ENCODE measurements around the gene PTH2R.

The PTH2R gene

DNA sequence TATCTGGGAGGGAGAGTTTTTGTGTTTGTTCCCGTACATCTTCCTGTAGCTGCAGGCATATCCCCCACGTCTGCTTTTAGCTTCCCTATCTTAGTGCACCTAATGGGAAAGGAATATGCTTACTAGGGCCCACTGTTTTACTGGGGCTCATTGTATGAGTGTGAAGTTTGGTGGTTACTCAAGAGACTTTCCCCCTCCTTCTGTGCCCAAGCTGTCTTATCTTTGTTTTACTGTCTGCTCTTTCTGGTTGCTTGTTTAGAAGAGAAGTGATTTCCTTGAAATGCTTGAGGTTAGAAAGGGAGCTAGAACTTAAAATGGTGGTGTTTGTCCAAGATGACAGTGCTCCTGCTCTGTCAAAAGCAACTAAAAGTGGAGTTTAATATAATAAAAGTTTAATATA is 7.3 kb downstream of the PTH2R start:
- ATAC-seq, result no peak
- TF ChIP-seq PPARA (CRISPR knock-in tag; IDR thresholded peaks at IDR 0.05; ENCODE audit: borderline replicate concordance), result no peak
- TF ChIP-seq SNAI2 (CRISPR knock-in tag; IDR thresholded peaks at IDR 0.05), result no peak
- no peak for TF ChIP-seq BACH2 (CRISPR knock-in tag; IDR thresholded peaks at IDR 0.05; ENCODE audit: borderline replicate concordance)
- no peak for TF ChIP-seq ZFP3 (CRISPR knock-in tag; IDR thresholded peaks at IDR 0.05)
- no peak for TF ChIP-seq ZFP30 (CRISPR knock-in tag; IDR thresholded peaks at IDR 0.05)
- no peak for TF ChIP-seq ISL1 (CRISPR knock-in tag; IDR thresholded peaks at IDR 0.05)
- TF ChIP-seq ESRRG (CRISPR knock-in tag; IDR thresholded peaks at IDR 0.05), result no peak
- no peak for TF ChIP-seq GLIS3 (CRISPR knock-in tag; IDR thresholded peaks at IDR 0.05)
- TF ChIP-seq ZNF8 (CRISPR knock-in tag; IDR thresholded peaks at IDR 0.05), result no peak
- TF ChIP-seq TOX (CRISPR knock-in tag; IDR thresholded peaks at IDR 0.05; ENCODE audit: borderline replicate concordance), result no peak
- TF ChIP-seq ARNTL (CRISPR knock-in tag; IDR thresholded peaks at IDR 0.05; ENCODE audit: borderline replicate concordance, low read depth), result no peak
- no peak for TF ChIP-seq TCF4 (CRISPR knock-in tag; IDR thresholded peaks at IDR 0.05; ENCODE audit: borderline replicate concordance)
- TF ChIP-seq, protein P1, sequence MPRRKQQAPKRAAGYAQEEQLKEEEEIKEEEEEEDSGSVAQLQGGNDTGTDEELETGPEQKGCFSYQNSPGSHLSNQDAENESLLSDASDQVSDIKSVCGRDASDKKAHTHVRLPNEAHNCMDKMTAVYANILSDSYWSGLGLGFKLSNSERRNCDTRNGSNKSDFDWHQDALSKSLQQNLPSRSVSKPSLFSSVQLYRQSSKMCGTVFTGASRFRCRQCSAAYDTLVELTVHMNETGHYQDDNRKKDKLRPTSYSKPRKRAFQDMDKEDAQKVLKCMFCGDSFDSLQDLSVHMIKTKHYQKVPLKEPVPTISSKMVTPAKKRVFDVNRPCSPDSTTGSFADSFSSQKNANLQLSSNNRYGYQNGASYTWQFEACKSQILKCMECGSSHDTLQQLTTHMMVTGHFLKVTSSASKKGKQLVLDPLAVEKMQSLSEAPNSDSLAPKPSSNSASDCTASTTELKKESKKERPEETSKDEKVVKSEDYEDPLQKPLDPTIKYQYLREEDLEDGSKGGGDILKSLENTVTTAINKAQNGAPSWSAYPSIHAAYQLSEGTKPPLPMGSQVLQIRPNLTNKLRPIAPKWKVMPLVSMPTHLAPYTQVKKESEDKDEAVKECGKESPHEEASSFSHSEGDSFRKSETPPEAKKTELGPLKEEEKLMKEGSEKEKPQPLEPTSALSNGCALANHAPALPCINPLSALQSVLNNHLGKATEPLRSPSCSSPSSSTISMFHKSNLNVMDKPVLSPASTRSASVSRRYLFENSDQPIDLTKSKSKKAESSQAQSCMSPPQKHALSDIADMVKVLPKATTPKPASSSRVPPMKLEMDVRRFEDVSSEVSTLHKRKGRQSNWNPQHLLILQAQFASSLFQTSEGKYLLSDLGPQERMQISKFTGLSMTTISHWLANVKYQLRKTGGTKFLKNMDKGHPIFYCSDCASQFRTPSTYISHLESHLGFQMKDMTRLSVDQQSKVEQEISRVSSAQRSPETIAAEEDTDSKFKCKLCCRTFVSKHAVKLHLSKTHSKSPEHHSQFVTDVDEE (CRISPR knock-in tag; IDR thresholded peaks at IDR 0.05), result no peak
- TF ChIP-seq CSDC2 (CRISPR knock-in tag; IDR thresholded peaks at IDR 0.05), result no peak
- TF ChIP-seq OSR1 (CRISPR knock-in tag; IDR thresholded peaks at IDR 0.05), result no peak
- TF ChIP-seq RARB (CRISPR knock-in tag; IDR thresholded peaks at IDR 0.05), result no peak

DNA sequence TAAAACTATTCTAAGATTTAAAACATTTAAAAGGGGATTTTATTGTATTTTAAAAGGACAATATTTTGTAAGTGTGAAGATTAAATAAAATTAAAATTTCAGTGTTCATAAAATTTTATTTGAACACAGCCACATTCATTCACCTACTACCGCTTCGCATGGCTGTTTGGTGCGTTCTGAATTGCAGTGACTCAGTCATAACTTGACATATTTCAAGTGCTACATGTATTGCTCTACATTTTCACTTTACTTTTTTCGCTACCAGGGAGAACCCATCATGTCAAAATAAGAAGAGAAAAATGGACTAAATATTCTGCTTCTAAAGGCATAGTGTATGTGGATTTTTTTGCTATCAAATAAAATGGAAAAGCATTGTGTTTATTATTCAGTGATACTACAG is 8.7 kb downstream of the PTH2R start:
- no peak for TF ChIP-seq GLIS3 (CRISPR knock-in tag; IDR thresholded peaks at IDR 0.05)
- TF ChIP-seq CSDC2 (CRISPR knock-in tag; IDR thresholded peaks at IDR 0.05), result no peak
- TF ChIP-seq, protein P2, sequence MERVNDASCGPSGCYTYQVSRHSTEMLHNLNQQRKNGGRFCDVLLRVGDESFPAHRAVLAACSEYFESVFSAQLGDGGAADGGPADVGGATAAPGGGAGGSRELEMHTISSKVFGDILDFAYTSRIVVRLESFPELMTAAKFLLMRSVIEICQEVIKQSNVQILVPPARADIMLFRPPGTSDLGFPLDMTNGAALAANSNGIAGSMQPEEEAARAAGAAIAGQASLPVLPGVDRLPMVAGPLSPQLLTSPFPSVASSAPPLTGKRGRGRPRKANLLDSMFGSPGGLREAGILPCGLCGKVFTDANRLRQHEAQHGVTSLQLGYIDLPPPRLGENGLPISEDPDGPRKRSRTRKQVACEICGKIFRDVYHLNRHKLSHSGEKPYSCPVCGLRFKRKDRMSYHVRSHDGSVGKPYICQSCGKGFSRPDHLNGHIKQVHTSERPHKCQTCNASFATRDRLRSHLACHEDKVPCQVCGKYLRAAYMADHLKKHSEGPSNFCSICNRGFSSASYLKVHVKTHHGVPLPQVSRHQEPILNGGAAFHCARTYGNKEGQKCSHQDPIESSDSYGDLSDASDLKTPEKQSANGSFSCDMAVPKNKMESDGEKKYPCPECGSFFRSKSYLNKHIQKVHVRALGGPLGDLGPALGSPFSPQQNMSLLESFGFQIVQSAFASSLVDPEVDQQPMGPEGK (CRISPR knock-in tag; IDR thresholded peaks at IDR 0.05; ENCODE audit: borderline replicate concordance), result no peak
- TF ChIP-seq RARB (CRISPR knock-in tag; IDR thresholded peaks at IDR 0.05), result no peak
- TF ChIP-seq ISL1 (CRISPR knock-in tag; IDR thresholded peaks at IDR 0.05), result no peak
- TF ChIP-seq, protein P1 (CRISPR knock-in tag; IDR thresholded peaks at IDR 0.05), result no peak
- TF ChIP-seq, protein P3, sequence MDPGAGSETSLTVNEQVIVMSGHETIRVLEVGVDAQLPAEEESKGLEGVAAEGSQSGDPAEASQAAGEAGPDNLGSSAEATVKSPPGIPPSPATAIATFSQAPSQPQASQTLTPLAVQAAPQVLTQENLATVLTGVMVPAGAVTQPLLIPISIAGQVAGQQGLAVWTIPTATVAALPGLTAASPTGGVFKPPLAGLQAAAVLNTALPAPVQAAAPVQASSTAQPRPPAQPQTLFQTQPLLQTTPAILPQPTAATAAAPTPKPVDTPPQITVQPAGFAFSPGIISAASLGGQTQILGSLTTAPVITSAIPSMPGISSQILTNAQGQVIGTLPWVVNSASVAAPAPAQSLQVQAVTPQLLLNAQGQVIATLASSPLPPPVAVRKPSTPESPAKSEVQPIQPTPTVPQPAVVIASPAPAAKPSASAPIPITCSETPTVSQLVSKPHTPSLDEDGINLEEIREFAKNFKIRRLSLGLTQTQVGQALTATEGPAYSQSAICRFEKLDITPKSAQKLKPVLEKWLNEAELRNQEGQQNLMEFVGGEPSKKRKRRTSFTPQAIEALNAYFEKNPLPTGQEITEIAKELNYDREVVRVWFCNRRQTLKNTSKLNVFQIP (CRISPR knock-in tag; IDR thresholded peaks at IDR 0.05; ENCODE audit: borderline replicate concordance, low read depth), result no peak
- no peak for TF ChIP-seq ZC3H10 (CRISPR knock-in tag; IDR thresholded peaks at IDR 0.05)
- TF ChIP-seq, protein P4, sequence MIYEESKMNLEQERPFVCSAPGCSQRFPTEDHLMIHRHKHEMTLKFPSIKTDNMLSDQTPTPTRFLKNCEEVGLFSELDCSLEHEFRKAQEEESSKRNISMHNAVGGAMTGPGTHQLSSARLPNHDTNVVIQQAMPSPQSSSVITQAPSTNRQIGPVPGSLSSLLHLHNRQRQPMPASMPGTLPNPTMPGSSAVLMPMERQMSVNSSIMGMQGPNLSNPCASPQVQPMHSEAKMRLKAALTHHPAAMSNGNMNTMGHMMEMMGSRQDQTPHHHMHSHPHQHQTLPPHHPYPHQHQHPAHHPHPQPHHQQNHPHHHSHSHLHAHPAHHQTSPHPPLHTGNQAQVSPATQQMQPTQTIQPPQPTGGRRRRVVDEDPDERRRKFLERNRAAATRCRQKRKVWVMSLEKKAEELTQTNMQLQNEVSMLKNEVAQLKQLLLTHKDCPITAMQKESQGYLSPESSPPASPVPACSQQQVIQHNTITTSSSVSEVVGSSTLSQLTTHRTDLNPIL (CRISPR knock-in tag; IDR thresholded peaks at IDR 0.05; ENCODE audit: low read depth), result no peak
- TF ChIP-seq ZNF70 (CRISPR knock-in tag; IDR thresholded peaks at IDR 0.05), result no peak
- TF ChIP-seq PPARA (CRISPR knock-in tag; IDR thresholded peaks at IDR 0.05; ENCODE audit: borderline replicate concordance), result no peak
- no peak for TF ChIP-seq ZFP30 (CRISPR knock-in tag; IDR thresholded peaks at IDR 0.05)
- ATAC-seq, result no peak
